Esophagus muscularis mucosa (tissue), 4 donors: ENCODE data around the gene CDIPT.

Experiments
- EP300 ChIP-seq: sonication (generic); formaldehyde crosslinking; IDR thresholded peaks from one replicate; pipeline ENCODE4 v1.6.1; 2017; ENCODE audit warnings: antibody characterized with exemption
- POLR2A ChIP-seq: fragments of 450-650 bp; IDR thresholded peaks from one replicate; pipeline ENCODE4 v1.6.1; 2017; ENCODE audit warnings: antibody characterized with exemption, moderate library complexity, mild to moderate bottlenecking, low read depth
- TF ChIP-seq, protein P1 (sequence below), 3 experiments: fragments of 200-600 bp in 2 of 3; fragments of 450-650 bp in 1 of 3; sonication (generic) in 2 of 3; IDR thresholded peaks; one replicate each; pipeline ENCODE4 v1.5.1; 2017 to 2019; ENCODE audit warnings: antibody characterized with exemption in 3 of 3, mild to moderate bottlenecking in 2 of 3, moderate library complexity in 1 of 3

DNA sequence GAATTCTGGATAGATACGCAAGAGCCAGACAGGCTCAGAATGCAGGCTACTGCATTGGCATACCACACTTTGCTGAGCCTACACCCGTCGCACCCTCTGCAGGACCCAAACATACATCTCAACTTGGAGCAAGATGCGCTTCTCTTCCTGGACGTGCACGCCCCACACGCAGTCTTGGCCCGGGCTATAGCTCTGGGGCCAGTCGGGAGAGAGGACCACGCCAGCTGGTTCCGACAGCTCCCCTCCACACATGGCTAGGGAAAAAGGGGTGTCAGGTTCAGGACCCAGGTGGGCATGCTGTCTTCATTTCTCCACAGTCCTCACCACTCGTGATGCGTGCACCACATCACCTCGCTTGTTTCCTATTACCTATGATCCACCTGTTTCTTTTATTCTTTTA is 15.1 kb upstream of the CDIPT start:
- TF ChIP-seq, protein P1, sequence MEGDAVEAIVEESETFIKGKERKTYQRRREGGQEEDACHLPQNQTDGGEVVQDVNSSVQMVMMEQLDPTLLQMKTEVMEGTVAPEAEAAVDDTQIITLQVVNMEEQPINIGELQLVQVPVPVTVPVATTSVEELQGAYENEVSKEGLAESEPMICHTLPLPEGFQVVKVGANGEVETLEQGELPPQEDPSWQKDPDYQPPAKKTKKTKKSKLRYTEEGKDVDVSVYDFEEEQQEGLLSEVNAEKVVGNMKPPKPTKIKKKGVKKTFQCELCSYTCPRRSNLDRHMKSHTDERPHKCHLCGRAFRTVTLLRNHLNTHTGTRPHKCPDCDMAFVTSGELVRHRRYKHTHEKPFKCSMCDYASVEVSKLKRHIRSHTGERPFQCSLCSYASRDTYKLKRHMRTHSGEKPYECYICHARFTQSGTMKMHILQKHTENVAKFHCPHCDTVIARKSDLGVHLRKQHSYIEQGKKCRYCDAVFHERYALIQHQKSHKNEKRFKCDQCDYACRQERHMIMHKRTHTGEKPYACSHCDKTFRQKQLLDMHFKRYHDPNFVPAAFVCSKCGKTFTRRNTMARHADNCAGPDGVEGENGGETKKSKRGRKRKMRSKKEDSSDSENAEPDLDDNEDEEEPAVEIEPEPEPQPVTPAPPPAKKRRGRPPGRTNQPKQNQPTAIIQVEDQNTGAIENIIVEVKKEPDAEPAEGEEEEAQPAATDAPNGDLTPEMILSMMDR (IDR thresholded peaks at IDR 0.05): no peak
- TF ChIP-seq POLR2A (no peak), EP300 (no peak)
